H9 (cell line): ENCODE measurements around the gene NPAS2. TPM values are rescaled to one million over a fixed set of nuclear protein-coding genes. Genes with fewer than 3 reads are reported as not detected.

ENCODE experiments used
- DNase-seq: peaks from one replicate; pipeline ENCODE4 v3.0.0-alpha.2; 2017
- H2AFZ ChIP-seq: one replicate; pipeline ENCODE4 v1.6.1; 2013; ENCODE audit warnings: mild to moderate bottlenecking, low read length, control low read depth, moderate library complexity
- H2AK5ac ChIP-seq: 2 replicates; pipeline ENCODE4 v1.6.1; 2013; ENCODE audit warnings: low read length, control low read depth, mixed read lengths; ENCODE audit not compliant: insufficient read length
- H2BK120ac ChIP-seq: one replicate; pipeline ENCODE4 v1.6.1; 2013; ENCODE audit warnings: low read depth, mild to moderate bottlenecking, low read length, control low read depth, inconsistent platforms; ENCODE audit not compliant: poor library complexity, severe bottlenecking
- H2BK12ac ChIP-seq: 2 replicates; pipeline ENCODE4 v1.6.1; 2013; ENCODE audit warnings: low read length, control low read depth, mixed read lengths, low read depth; ENCODE audit not compliant: insufficient read length
- H2BK15ac ChIP-seq: 2 replicates; pipeline ENCODE4 v1.6.1; 2013; ENCODE audit warnings: low read depth, low read length, control low read depth
- H2BK20ac ChIP-seq: one replicate; pipeline ENCODE4 v1.6.1; 2013; ENCODE audit warnings: low read depth, mild to moderate bottlenecking, low read length, control low read depth, inconsistent platforms; ENCODE audit not compliant: poor library complexity, severe bottlenecking
- H2BK5ac ChIP-seq: 2 replicates; pipeline ENCODE4 v1.6.1; 2013; ENCODE audit warnings: low read length, control low read depth, mixed read lengths; ENCODE audit not compliant: insufficient read length
- H3K14ac ChIP-seq: 2 replicates; pipeline ENCODE4 v1.6.1; 2013; ENCODE audit warnings: low read length, control low read depth; ENCODE audit not compliant: insufficient read depth
- H3K18ac ChIP-seq: 2 replicates; pipeline ENCODE4 v1.6.1; 2013; ENCODE audit warnings: low read depth, mild to moderate bottlenecking, mixed read lengths, low read length, control low read depth; ENCODE audit not compliant: insufficient read length
- H3K23ac ChIP-seq: 2 replicates; pipeline ENCODE4 v1.6.1; 2013; ENCODE audit warnings: low read length, control low read depth, mixed read lengths, low read depth; ENCODE audit not compliant: insufficient read length
- H3K23me2 ChIP-seq: 2 replicates; pipeline ENCODE4 v1.6.1; 2013; ENCODE audit warnings: low read depth, mild to moderate bottlenecking, mixed read lengths, low read length, control low read depth; ENCODE audit not compliant: insufficient read length, poor library complexity, severe bottlenecking
- H3K27ac ChIP-seq: 2 replicates; pipeline ENCODE4 v1.5.1; 2013; ENCODE audit warnings: low read length, control low read depth, mixed read lengths, low read depth; ENCODE audit not compliant: insufficient read length
- H3K27me3 ChIP-seq: 2 replicates; pipeline ENCODE4 v1.6.1; 2013; ENCODE audit warnings: low read length, control low read depth, inconsistent platforms; ENCODE audit not compliant: insufficient read depth
- H3K4ac ChIP-seq: 2 replicates; pipeline ENCODE4 v1.6.1; 2013; ENCODE audit warnings: low read depth, mild to moderate bottlenecking, control low read depth, inconsistent platforms, low read length, moderate library complexity
- H3K4me1 ChIP-seq: 2 replicates; pipeline ENCODE4 v1.6.1; 2013; ENCODE audit warnings: low read length, control low read depth, inconsistent platforms; ENCODE audit not compliant: insufficient read depth
- H3K4me2 ChIP-seq: 2 replicates; pipeline ENCODE4 v1.6.1; 2013; ENCODE audit warnings: low read length, control low read depth, mixed read lengths; ENCODE audit not compliant: insufficient read length, insufficient read depth
- H3K56ac ChIP-seq: 2 replicates; pipeline ENCODE4 v1.6.1; 2013; ENCODE audit warnings: low read depth, mild to moderate bottlenecking, mixed read lengths, low read length, control low read depth; ENCODE audit not compliant: insufficient read length
- H3K79me1 ChIP-seq: 2 replicates; pipeline ENCODE4 v1.6.1; 2013; ENCODE audit warnings: low read depth, mild to moderate bottlenecking, moderate library complexity, low read length, control low read depth, inconsistent platforms; ENCODE audit not compliant: insufficient read depth, poor library complexity, severe bottlenecking
- H3K79me2 ChIP-seq: 2 replicates; pipeline ENCODE4 v1.6.1; 2013; ENCODE audit warnings: low read length, control low read depth, inconsistent platforms; ENCODE audit not compliant: insufficient read depth
- H3K9ac ChIP-seq: 2 replicates; pipeline ENCODE4 v1.6.1; 2013; ENCODE audit warnings: low read length, control low read depth, mixed read lengths; ENCODE audit not compliant: insufficient read length; ENCODE audit errors: extremely low read depth
- H3K9me3 ChIP-seq: one replicate; pipeline ENCODE4 v1.6.1; 2013; ENCODE audit warnings: low read depth, low read length, inconsistent platforms; ENCODE audit not compliant: control insufficient read depth
- H3T11ph ChIP-seq: one replicate; pipeline ENCODE4 v1.6.1; 2013; ENCODE audit warnings: mild to moderate bottlenecking, low read length, control low read depth, inconsistent platforms
- H4K20me1 ChIP-seq: one replicate; pipeline ENCODE4 v1.6.1; 2013; ENCODE audit not compliant: control insufficient read depth, insufficient read length, insufficient read depth
- H4K5ac ChIP-seq: 2 replicates; pipeline ENCODE4 v1.6.1; 2013; ENCODE audit warnings: low read depth, mild to moderate bottlenecking, mixed read lengths, low read length, control low read depth; ENCODE audit not compliant: insufficient read length
- H4K8ac ChIP-seq: replicated peaks from 2 replicates; pipeline ENCODE4 v1.6.1; 2013; ENCODE audit warnings: low read length, control low read depth, mixed read lengths, low read depth; ENCODE audit not compliant: insufficient read length
- H4K91ac ChIP-seq: 2 replicates; pipeline ENCODE4 v1.6.1; 2013; ENCODE audit warnings: low read depth, mild to moderate bottlenecking, moderate library complexity, mixed read lengths, low read length, control low read depth; ENCODE audit not compliant: insufficient read length
- H3K27ac Mint-ChIP-seq, 3 experiments: 2 replicates in 2 of 3; 3 replicates in 1 of 3; pipeline ENCODE4 v1.8.0; 2020 to 2021; ENCODE audit warnings: mixed read lengths in 3 of 3, mild to moderate bottlenecking in 1 of 3, moderate library complexity in 1 of 3
- H3K27me3 Mint-ChIP-seq: 2 replicates; pipeline ENCODE4 v1.8.0; 2021; ENCODE audit warnings: low read depth, mild to moderate bottlenecking, moderate library complexity, mixed read lengths
- H3K36me3 Mint-ChIP-seq, 3 experiments: 2 replicates in 2 of 3; 3 replicates in 1 of 3; pipeline ENCODE4 v1.8.0; 2020 to 2021; ENCODE audit warnings: low read depth in 3 of 3, mixed read lengths in 3 of 3; ENCODE audit not compliant: insufficient read depth in 1 of 3
- H3K4me1 Mint-ChIP-seq, 2 experiments: 2 replicates each; pipeline ENCODE4 v1.8.0; 2020; ENCODE audit warnings: mixed read lengths in 2 of 2
- H3K4me3 Mint-ChIP-seq, 2 experiments: 2 replicates in 1 of 2; 3 replicates in 1 of 2; pipeline ENCODE4 v1.8.0; 2020 to 2021; ENCODE audit warnings: mild to moderate bottlenecking in 2 of 2, mixed read lengths in 2 of 2, moderate library complexity in 1 of 2
- H3K9me3 Mint-ChIP-seq, 2 experiments: 2 replicates in 1 of 2; 3 replicates in 1 of 2; pipeline ENCODE4 v1.8.0; 2020; ENCODE audit warnings: mild to moderate bottlenecking in 2 of 2, mixed read lengths in 2 of 2, moderate library complexity in 1 of 2
- whole genome bisulfite sequencing: extraction: QIAGEN DNeasy Blood & Tissue Kit; methylation state at CpG from one replicate; pipeline ENCODE4 v1.1.7; 2013; ENCODE audit warnings: missing lambda C conversion rate, low lambda C conversion rate, mixed read lengths; ENCODE audit not compliant: insufficient read length; ENCODE audit errors: extremely low coverage; 5-methylcytosine and 5-hydroxymethylcytosine counted together
- total RNA-seq: library from RNA; stranded (reverse); gene quantifications from 2 replicates; pipeline ENCODE4 v1.2.1, GENCODE V29; 2021
- TF ChIP-seq, protein P1 (sequence below): fragments of 200-600 bp; sonication (generic); conservative IDR thresholded peaks from 3 replicates; pipeline ENCODE4 v1.8.0; 2021; ENCODE audit warnings: antibody characterized with exemption, mild to moderate bottlenecking

Gene NPAS2
- total RNA-seq, 1 experiment from 2014 or later = 1.3 TPM

- H3K23ac ChIP-seq = no peak overlapping the region
- no peak overlapping the region for H2BK5ac ChIP-seq
- no peak overlapping the region for H2BK20ac ChIP-seq
- H4K5ac ChIP-seq = no peak overlapping the region
- no CpG with 5 or more reads among the region's 3 CpGs for WGBS
- no peak overlapping the region for H3K4ac ChIP-seq
- H3K9ac ChIP-seq = no peak overlapping the region
- H3K4me3 Mint-ChIP-seq = no peak overlapping the region
- H3K79me1 ChIP-seq = no peaks in the 10 kb centered on the region
- H2BK15ac ChIP-seq = no peak overlapping the region
- H3K9me3 Mint-ChIP-seq = no peaks in the 10 kb centered on the region
- no peak overlapping the region for H3K56ac ChIP-seq
- no peak overlapping the region for H3K27ac ChIP-seq
- no peak overlapping the region for H2AFZ ChIP-seq
- H3K27me3 ChIP-seq = no peaks in the 10 kb centered on the region
- H3K79me2 ChIP-seq = no peaks in the 10 kb centered on the region
- H3K23me2 ChIP-seq = no peaks in the 10 kb centered on the region
- no peaks in the 10 kb centered on the region for H4K20me1 ChIP-seq
- no peak overlapping the region for H2AK5ac ChIP-seq
- no peak overlapping the region for H4K8ac ChIP-seq
- peaks cover 11 to 13% of the 10 kb centered on the region in 2 experiments for H3K4me1 Mint-ChIP-seq
- peaks cover 1% of the 10 kb centered on the region for H3K27me3 Mint-ChIP-seq
- H3K4me2 ChIP-seq = no peak overlapping the region
- DNase-seq = no peak
- no peak overlapping the region for H3K27ac Mint-ChIP-seq
- H2BK12ac ChIP-seq = no peak overlapping the region
- no peak overlapping the region for H2BK120ac ChIP-seq
- H3K14ac ChIP-seq = no peak overlapping the region
- H3K18ac ChIP-seq = no peak overlapping the region
- no peak overlapping the region for H4K91ac ChIP-seq
- no peak overlapping the region for H3T11ph ChIP-seq
- no peaks in the 10 kb centered on the region for H3K4me1 ChIP-seq
- no peaks in the 10 kb centered on the region for H3K36me3 Mint-ChIP-seq
- TF ChIP-seq, protein P1, sequence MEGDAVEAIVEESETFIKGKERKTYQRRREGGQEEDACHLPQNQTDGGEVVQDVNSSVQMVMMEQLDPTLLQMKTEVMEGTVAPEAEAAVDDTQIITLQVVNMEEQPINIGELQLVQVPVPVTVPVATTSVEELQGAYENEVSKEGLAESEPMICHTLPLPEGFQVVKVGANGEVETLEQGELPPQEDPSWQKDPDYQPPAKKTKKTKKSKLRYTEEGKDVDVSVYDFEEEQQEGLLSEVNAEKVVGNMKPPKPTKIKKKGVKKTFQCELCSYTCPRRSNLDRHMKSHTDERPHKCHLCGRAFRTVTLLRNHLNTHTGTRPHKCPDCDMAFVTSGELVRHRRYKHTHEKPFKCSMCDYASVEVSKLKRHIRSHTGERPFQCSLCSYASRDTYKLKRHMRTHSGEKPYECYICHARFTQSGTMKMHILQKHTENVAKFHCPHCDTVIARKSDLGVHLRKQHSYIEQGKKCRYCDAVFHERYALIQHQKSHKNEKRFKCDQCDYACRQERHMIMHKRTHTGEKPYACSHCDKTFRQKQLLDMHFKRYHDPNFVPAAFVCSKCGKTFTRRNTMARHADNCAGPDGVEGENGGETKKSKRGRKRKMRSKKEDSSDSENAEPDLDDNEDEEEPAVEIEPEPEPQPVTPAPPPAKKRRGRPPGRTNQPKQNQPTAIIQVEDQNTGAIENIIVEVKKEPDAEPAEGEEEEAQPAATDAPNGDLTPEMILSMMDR = no peak
- H3K9me3 ChIP-seq = no peaks in the 10 kb centered on the region
Measured at GRCh38 chr2:100857915-100858314, 38.0 kb downstream of the NPAS2 start.
